Cardiac fibroblast (primary cell): ENCODE results near the gene NHS.
"Not testable (repeated sequence)": the region's sequence is repeated elsewhere in the genome, so short reads cannot be mapped to it uniquely, and the experiment has no call there.

Experiments used
- DNase-seq, 2 donors: peaks; one replicate each; pipeline versions ENCODE4 v3.0.0 to v3.0.0-alpha.2; 2010; ENCODE audit warnings: low read depth in 2 of 2
- H3K4me3 ChIP-seq, 2 donors: replicated peaks in 1 of 2; 1 replicate in 1 of 2; 2 replicates in 1 of 2; pipeline ENCODE4 v1.5.1; 2011; ENCODE audit warnings: low read depth in 2 of 2, low read length in 2 of 2, mild to moderate bottlenecking in 2 of 2, moderate library complexity in 1 of 2
- CTCF ChIP-seq: IDR thresholded peaks from one replicate; pipeline ENCODE4 v1.5.1; 2011; ENCODE audit warnings: low read depth, mild to moderate bottlenecking, low read length, inconsistent platforms

The NHS gene

GRCh38 chrX:17564689-17565409, 189.8 kb downstream of the NHS start:
- peak; percentile 33 to 59 for DNase-seq
- H3K4me3 ChIP-seq, result no peak overlapping the region
- no peak for TF ChIP-seq CTCF

GRCh38 chrX:17566740-17567139, 191.7 kb downstream of the NHS start:
- H3K4me3 ChIP-seq, result no peak overlapping the region
- TF ChIP-seq CTCF, result no peak
- no peak for DNase-seq

GRCh38 chrX:17567187-17567586, 192.2 kb downstream of the NHS start:
- no peak overlapping the region for H3K4me3 ChIP-seq
- DNase-seq, result peak in 1 of 2 donors; percentile 31
- no peak for TF ChIP-seq CTCF

- no peak for DNase-seq
- no peak overlapping the region for H3K4me3 ChIP-seq
- no peak for TF ChIP-seq CTCF
These were observed 192.8 kb downstream of the NHS start for GRCh38 chrX:17567821-17568220.

GRCh38 chrX:17568804-17569203, 193.8 kb downstream of the NHS start:
- not testable (repeated sequence) for DNase-seq, H3K4me3 ChIP-seq

- H3K4me3 ChIP-seq, result no peak overlapping the region
- no peak for TF ChIP-seq CTCF
- no peak for DNase-seq
These were observed 204.0 kb downstream of the NHS start for GRCh38 chrX:17579026-17579425.

- peak; percentile 76 to 83 for DNase-seq
These were observed 205.6 kb downstream of the NHS start for GRCh38 chrX:17580539-17581152.

More at GRCh38 chrX:17580539-17581152, 205.6 kb downstream of the NHS start:
- no peak for TF ChIP-seq CTCF
- no peak overlapping the region for H3K4me3 ChIP-seq
